ENCODE measurements around the gene C1orf105.
A peak's percentile ranks its signal among the peaks of the same experiment; 100 is the strongest.

Gene C1orf105

GRCh38 chr1:172465617-172466016 lies 45.1 kb downstream of the C1orf105 start:
- no peak for FAIRE-seq

- FAIRE-seq, result no peak
Measured at GRCh38 chr1:172466795-172467407, 46.4 kb downstream of the C1orf105 start.

GRCh38 chr1:172467446-172467845 lies 47.0 kb downstream of the C1orf105 start:
- FAIRE-seq, result no peak

- FAIRE-seq, result no peak
Measured at GRCh38 chr1:172468296-172468695, 47.8 kb downstream of the C1orf105 start.

GRCh38 chr1:172469717-172470116 lies 49.2 kb downstream of the C1orf105 start:
- FAIRE-seq, result no peak

GRCh38 chr1:172470149-172470548 lies 49.7 kb downstream of the C1orf105 start:
- no peak for FAIRE-seq

GRCh38 chr1:172471666-172472065 lies 51.2 kb downstream of the C1orf105 start:
- no peak for FAIRE-seq

GRCh38 chr1:172472495-172472894 lies 52.0 kb downstream of the C1orf105 start:
- no peak for FAIRE-seq

- peak; percentile 19 for FAIRE-seq
Measured at GRCh38 chr1:172473302-172473701, 52.8 kb downstream of the C1orf105 start.

- FAIRE-seq, result no peak
Measured at GRCh38 chr1:172473842-172474241, 53.4 kb downstream of the C1orf105 start.

- FAIRE-seq, result no peak
Measured at GRCh38 chr1:172476218-172476811, 55.8 kb downstream of the C1orf105 start.

- FAIRE-seq, result no peak
Measured at GRCh38 chr1:172477216-172477615, 56.7 kb downstream of the C1orf105 start.

GRCh38 chr1:172477741-172478140 lies 57.3 kb downstream of the C1orf105 start:
- FAIRE-seq, result no peak

GRCh38 chr1:172478485-172478884 lies 58.0 kb downstream of the C1orf105 start:
- FAIRE-seq, result peak; percentile 70

- FAIRE-seq, result no peak
Measured at GRCh38 chr1:172480431-172480830, 59.9 kb downstream of the C1orf105 start.

GRCh38 chr1:172482044-172482443 lies 61.6 kb downstream of the C1orf105 start:
- peak; percentile 29 for FAIRE-seq

GRCh38 chr1:172483448-172483847 lies 63.0 kb downstream of the C1orf105 start:
- FAIRE-seq, result no peak

GRCh38 chr1:172484252-172484651 lies 63.8 kb downstream of the C1orf105 start:
- no peak for FAIRE-seq

GRCh38 chr1:172485626-172486025 lies 65.1 kb downstream of the C1orf105 start:
- FAIRE-seq, result no peak

GRCh38 chr1:172486805-172487454 lies 66.4 kb downstream of the C1orf105 start:
- no peak for FAIRE-seq

- FAIRE-seq, result peak; percentile 59
Measured at GRCh38 chr1:172487550-172487949, 67.1 kb downstream of the C1orf105 start.

- FAIRE-seq, result no peak
Measured at GRCh38 chr1:172488393-172488792, 67.9 kb downstream of the C1orf105 start.

GRCh38 chr1:172489847-172490246 lies 69.4 kb downstream of the C1orf105 start:
- no peak for FAIRE-seq

GRCh38 chr1:172492421-172492820 lies 71.9 kb downstream of the C1orf105 start:
- no peak for FAIRE-seq

Measured in TTC549 (cell line).